GM12891 (cell line): ENCODE results near the gene COG7.
"Not testable (repeated sequence)": the region's sequence is repeated elsewhere in the genome, so short reads cannot be mapped to it uniquely, and the experiment has no call there.

Source experiments
- DNase-seq: peaks from one replicate; pipeline ENCODE4 v3.0.0; 2011; ENCODE audit warnings: low spot score; ENCODE audit not compliant: insufficient read length
- FAIRE-seq: peaks from 2 replicates; lab custom pipeline; 2011; peaks lifted over from hg19 to GRCh38; lab: Jason Lieb, UNC
- PAX5 ChIP-seq: IDR thresholded peaks from 2 replicates; pipeline ENCODE4 v1.6.1; 2011; ENCODE audit warnings: low read length, moderate library complexity, mild to moderate bottlenecking; ENCODE audit not compliant: insufficient read depth, severe bottlenecking
- POLR2A ChIP-seq: IDR thresholded peaks from 2 replicates; pipeline ENCODE4 v1.6.1; 2011; ENCODE audit warnings: low read depth, low read length, control low read depth
- POLR2AphosphoS5 ChIP-seq: IDR thresholded peaks from 2 replicates; pipeline ENCODE4 v1.6.1; 2011; ENCODE audit warnings: low read depth, low read length, control low read depth
- POU2F2 ChIP-seq: IDR thresholded peaks from 2 replicates; pipeline ENCODE4 v1.6.1; 2011; ENCODE audit warnings: low read depth, mild to moderate bottlenecking, control low read depth, low read length, moderate library complexity
- SPI1 ChIP-seq: IDR thresholded peaks from 2 replicates; pipeline ENCODE4 v1.6.1; 2011; ENCODE audit warnings: low read depth, low read length, control low read depth
- TAF1 ChIP-seq: IDR thresholded peaks from 2 replicates; pipeline ENCODE4 v1.6.1; 2011; ENCODE audit warnings: low read depth, low read length, control low read depth

COG7 gene

GRCh38 chr16:23494188-23494587, 41.2 kb upstream of the COG7 start:
- no peak for FAIRE-seq
- DNase-seq = no peak
- TF ChIP-seq TAF1 = no peak
- no peak for TF ChIP-seq POLR2AphosphoS5
- TF ChIP-seq POLR2A = no peak
- TF ChIP-seq POU2F2 = no peak
- no peak for TF ChIP-seq PAX5

- TF ChIP-seq POLR2AphosphoS5 (no peak), POU2F2 (no peak), TAF1 (no peak), POLR2A (no peak), SPI1 (no peak), PAX5 (no peak)
- no peak for DNase-seq
- FAIRE-seq = no peak
These were observed 38.8 kb upstream of the COG7 start for GRCh38 chr16:23491490-23492391.

- TF ChIP-seq POLR2AphosphoS5 (no peak), POLR2A (no peak)
- no peak for DNase-seq
- FAIRE-seq = no peak
These were observed 33.5 kb upstream of the COG7 start for GRCh38 chr16:23486480-23486879.

- DNase-seq = no peak
- TF ChIP-seq PAX5 (no peak), POLR2A (no peak), SPI1 (no peak), POLR2AphosphoS5 (no peak), TAF1 (no peak), POU2F2 (no peak)
- no peak for FAIRE-seq
These were observed 32.9 kb upstream of the COG7 start for GRCh38 chr16:23485841-23486240.

- TF ChIP-seq PAX5 = no peak
- no peak for TF ChIP-seq TAF1
- TF ChIP-seq POLR2AphosphoS5 = no peak
- no peak for TF ChIP-seq SPI1
- TF ChIP-seq POU2F2 = no peak
- TF ChIP-seq POLR2A = no peak
- DNase-seq (no peak), FAIRE-seq (no peak)
These were observed 32.2 kb upstream of the COG7 start for GRCh38 chr16:23485257-23485614.

GRCh38 chr16:23484510-23485256, 31.7 kb upstream of the COG7 start:
- DNase-seq (no peak), FAIRE-seq (no peak)
- TF ChIP-seq POU2F2 = no peak
- no peak for TF ChIP-seq PAX5
- no peak for TF ChIP-seq POLR2A
- TF ChIP-seq POLR2AphosphoS5 = no peak
- no peak for TF ChIP-seq SPI1
- no peak for TF ChIP-seq TAF1

- not testable (repeated sequence) for FAIRE-seq, DNase-seq
These were observed 30.5 kb upstream of the COG7 start for GRCh38 chr16:23483492-23483891.

GRCh38 chr16:23482778-23483177, 29.8 kb upstream of the COG7 start:
- FAIRE-seq (no peak), DNase-seq (no peak)
- no peak for TF ChIP-seq POLR2A
- no peak for TF ChIP-seq PAX5
- no peak for TF ChIP-seq TAF1
- TF ChIP-seq POLR2AphosphoS5 = no peak
- no peak for TF ChIP-seq POU2F2
- no peak for TF ChIP-seq SPI1

GRCh38 chr16:23480257-23480656, 27.3 kb upstream of the COG7 start:
- DNase-seq (no peak), FAIRE-seq (no peak)
- TF ChIP-seq SPI1 (no peak), POU2F2 (no peak), POLR2AphosphoS5 (no peak), TAF1 (no peak), PAX5 (no peak), POLR2A (no peak)

- no peak for DNase-seq
- no peak for FAIRE-seq
These were observed 26.1 kb upstream of the COG7 start for GRCh38 chr16:23479138-23479537.

More at GRCh38 chr16:23479138-23479537, 26.1 kb upstream of the COG7 start:
- TF ChIP-seq POLR2AphosphoS5 (no peak; the same call in 1 of the 2 replicates), POU2F2 (no peak), POLR2A (no peak), TAF1 (no peak), SPI1 (no peak), PAX5 (no peak)
